Raji (cell line): ENCODE data around the gene SHISAL1.

Experiments used
- POLR2A ChIP-seq: IDR thresholded peaks from 2 replicates; pipeline ENCODE4 v1.6.1; 2011; ENCODE audit warnings: low read depth, low read length, control low read depth; ENCODE audit not compliant: insufficient read depth

SHISAL1 gene

GRCh38 chr22:44256085-44256484 lies 56.7 kb downstream of the SHISAL1 start:
- no peak for TF ChIP-seq POLR2A

GRCh38 chr22:44254811-44255210 lies 57.9 kb downstream of the SHISAL1 start:
- no peak for TF ChIP-seq POLR2A

GRCh38 chr22:44249376-44250147 lies 63.2 kb downstream of the SHISAL1 start:
- TF ChIP-seq POLR2A = no peak

- no peak for TF ChIP-seq POLR2A
These were observed 63.8 kb downstream of the SHISAL1 start for GRCh38 chr22:44248926-44249325.

- no peak for TF ChIP-seq POLR2A
These were observed 64.5 kb downstream of the SHISAL1 start for GRCh38 chr22:44247923-44248892.

- no peak for TF ChIP-seq POLR2A
These were observed 65.4 kb downstream of the SHISAL1 start for GRCh38 chr22:44247346-44247745.

GRCh38 chr22:44246615-44247326 lies 66.0 kb downstream of the SHISAL1 start:
- no peak for TF ChIP-seq POLR2A

GRCh38 chr22:44245867-44246266 lies 66.9 kb downstream of the SHISAL1 start:
- TF ChIP-seq POLR2A = no peak

- TF ChIP-seq POLR2A = no peak
These were observed 67.3 kb downstream of the SHISAL1 start for GRCh38 chr22:44245438-44245837.

- no peak for TF ChIP-seq POLR2A
These were observed 68.4 kb downstream of the SHISAL1 start for GRCh38 chr22:44244265-44244822.

GRCh38 chr22:44243761-44244160 lies 69.0 kb downstream of the SHISAL1 start:
- no peak for TF ChIP-seq POLR2A

GRCh38 chr22:44242946-44243724 lies 69.6 kb downstream of the SHISAL1 start:
- no peak for TF ChIP-seq POLR2A

GRCh38 chr22:44237290-44237689 lies 75.5 kb downstream of the SHISAL1 start:
- TF ChIP-seq POLR2A = no peak

GRCh38 chr22:44231233-44231632 lies 81.5 kb downstream of the SHISAL1 start:
- TF ChIP-seq POLR2A = no peak
